ENCODE data around the gene PCSK9.
A peak's percentile ranks its signal among the peaks of the same experiment; 100 is the strongest.

PCSK9 gene

DNA sequence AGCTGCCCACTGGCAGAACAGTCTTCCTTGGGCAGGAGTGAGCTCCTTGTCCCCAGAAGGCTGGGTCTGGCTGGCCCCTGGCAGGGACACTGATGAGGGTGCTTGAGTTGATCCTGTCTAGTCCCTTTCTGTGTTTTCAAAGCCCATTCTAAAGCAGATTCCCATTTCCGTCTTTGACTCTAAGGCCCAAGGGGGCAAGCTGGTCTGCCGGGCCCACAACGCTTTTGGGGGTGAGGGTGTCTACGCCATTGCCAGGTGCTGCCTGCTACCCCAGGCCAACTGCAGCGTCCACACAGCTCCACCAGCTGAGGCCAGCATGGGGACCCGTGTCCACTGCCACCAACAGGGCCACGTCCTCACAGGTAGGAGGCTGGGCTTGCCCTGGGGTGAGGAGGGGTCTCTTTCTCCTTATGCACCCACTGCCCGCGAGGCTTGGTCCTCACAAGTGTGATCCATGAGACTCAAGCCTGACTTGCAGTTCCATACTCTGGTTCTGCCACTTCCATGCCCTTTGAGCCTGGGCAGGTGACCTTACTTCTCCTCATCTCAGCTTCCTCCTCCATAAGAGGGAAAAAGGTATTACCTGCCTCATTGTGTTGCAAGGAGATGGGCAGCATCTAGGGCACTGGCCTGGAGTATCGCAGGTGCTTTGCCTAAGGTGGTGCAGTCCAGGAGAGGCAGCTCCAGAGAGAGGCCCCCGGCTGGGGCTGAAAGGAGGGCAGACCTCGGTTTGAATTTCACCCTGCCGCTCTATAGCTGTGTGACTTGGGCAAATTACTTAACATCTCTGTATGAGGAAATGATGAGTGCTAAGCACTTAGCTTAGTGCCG, 20.2 kb downstream of the PCSK9 start:
- peak; percentile 39 for DNase-seq (ENCODE audit: low spot score)

DNA sequence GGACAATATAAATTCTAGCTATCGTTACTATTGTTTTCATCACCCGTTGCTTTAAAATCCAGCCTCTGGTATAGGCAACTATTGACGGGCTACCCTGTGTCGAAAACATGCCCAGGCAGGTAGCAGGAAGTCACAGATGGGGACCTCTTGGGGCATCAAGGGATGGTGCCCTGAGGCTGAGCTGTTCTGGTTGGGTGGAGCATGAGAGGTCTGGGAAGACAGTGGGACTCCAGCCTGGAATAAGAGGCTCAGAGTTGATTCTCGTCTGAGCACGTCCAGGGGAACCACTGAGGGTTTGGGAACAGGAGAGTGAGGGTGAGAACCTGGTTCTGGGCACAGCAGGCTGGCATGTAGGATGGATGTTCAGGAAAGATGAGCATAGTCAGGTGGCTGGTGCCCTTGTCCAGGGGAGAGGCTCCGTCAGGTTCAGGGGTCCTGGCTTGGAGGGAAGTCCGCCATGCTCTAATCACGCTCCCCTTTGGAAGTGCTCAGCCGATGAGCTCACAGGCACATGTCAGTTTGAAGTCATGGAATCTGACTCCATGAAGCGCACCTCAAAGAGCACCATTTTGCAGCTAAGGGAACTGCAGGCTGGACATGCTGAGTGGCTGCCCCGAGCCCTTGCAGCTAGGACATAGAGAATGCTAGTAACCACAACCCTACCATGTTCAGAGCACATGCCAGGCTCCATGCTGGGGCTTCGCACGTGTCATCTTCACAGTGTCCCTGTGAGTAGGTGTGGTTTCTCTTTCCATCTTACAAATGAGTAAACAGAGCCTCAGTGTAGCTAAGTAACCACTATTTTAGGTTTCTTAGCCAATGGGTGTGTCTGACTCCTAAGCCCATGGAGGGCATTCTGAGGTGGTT, 21.0 kb downstream of the PCSK9 start:
- peak; percentile 28 for DNase-seq (ENCODE audit: low spot score)

DNA sequence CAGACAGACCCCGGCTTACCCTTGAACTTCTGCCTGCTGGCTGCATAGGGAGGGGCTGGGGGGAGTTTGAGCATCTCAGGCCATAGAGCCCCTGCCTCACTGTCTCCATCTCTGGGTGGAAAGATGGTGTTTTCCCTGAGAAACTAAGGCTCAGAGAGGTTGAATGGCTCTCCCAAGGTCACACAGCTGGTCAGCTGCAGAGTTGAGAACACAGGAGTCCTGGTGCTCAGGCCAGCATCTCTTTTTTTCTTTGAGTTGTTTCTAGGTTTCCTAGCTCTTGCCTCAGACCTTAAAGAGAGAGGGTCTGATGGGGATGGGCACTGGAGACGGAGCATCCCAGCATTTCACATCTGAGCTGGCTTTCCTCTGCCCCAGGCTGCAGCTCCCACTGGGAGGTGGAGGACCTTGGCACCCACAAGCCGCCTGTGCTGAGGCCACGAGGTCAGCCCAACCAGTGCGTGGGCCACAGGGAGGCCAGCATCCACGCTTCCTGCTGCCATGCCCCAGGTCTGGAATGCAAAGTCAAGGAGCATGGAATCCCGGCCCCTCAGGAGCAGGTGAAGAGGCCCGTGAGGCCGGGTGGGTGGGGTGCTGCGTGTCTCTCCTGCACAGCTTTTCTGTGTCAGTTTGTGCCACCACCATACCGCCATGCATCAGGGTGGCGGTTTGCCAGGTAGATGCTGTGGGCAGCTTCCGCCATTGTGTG, 21.8 kb downstream of the PCSK9 start:
- DNase-seq (ENCODE audit: low spot score) = no peak

DNA sequence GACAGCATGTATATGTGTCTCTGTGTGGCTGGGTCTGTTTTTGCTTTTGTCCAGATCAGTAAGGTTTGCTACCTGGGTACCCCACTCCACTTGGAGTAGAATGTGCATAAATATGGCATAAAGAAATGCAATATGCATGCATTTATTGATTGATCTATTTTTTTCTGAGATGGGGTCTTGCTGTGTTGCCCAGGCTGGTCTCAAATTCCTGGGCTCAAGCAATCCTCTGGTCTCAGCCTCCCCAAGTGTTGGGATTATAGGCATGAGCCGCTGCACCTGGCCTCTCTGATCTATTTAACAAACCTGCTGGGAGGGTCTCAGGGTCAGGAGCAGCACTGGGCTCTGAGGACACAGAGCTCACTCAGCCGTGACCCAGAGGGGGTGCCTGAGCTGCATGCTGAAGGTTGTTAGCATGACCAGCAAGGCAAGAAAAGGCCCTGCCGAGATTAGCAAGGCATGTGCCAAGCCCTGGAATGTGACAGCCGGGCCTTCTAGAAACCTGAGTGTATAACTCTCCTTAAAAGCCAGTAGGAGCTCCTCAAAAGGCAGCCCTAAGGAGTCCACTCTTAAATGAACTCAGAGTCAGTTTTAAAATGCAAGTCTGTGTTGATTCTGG, 22.5 kb downstream of the PCSK9 start:
- no peak for DNase-seq (ENCODE audit: low spot score)

DNA sequence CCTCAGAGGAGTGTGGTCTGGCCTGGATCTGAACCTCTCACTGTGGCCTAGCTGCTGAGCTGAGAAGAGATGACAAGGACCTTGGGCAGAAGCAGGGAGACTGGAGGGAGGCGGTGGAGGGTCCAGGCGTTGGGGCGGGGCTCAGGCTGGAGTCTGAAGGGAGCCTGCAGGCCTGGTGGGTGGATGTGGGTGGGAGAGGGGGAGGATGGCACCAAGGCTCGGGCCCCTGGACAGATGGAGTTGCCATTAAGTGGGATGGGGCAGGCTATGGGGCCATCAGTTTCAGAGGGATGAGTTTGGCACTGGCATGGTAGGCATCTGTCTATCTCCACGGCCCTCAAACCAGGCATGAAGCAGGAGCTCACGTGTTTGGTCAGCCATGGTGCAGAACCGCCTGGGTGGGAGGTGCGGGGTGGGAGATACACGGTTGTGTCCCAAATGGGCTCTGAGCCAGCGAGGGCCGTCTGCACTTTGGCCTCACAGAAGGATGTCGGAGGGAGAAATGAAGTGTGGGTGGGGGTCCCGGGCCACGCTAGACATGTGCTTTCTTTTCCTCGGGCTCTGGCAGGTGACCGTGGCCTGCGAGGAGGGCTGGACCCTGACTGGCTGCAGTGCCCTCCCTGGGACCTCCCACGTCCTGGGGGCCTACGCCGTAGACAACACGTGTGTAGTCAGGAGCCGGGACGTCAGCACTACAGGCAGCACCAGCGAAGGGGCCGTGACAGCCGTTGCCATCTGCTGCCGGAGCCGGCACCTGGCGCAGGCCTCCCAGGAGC, 23.6 kb downstream of the PCSK9 start:
- no peak for DNase-seq (ENCODE audit: low spot score)

DNA sequence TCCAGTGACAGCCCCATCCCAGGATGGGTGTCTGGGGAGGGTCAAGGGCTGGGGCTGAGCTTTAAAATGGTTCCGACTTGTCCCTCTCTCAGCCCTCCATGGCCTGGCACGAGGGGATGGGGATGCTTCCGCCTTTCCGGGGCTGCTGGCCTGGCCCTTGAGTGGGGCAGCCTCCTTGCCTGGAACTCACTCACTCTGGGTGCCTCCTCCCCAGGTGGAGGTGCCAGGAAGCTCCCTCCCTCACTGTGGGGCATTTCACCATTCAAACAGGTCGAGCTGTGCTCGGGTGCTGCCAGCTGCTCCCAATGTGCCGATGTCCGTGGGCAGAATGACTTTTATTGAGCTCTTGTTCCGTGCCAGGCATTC, 24.2 kb downstream of the PCSK9 start:
- DNase-seq (ENCODE audit: low spot score) = no peak

DNA sequence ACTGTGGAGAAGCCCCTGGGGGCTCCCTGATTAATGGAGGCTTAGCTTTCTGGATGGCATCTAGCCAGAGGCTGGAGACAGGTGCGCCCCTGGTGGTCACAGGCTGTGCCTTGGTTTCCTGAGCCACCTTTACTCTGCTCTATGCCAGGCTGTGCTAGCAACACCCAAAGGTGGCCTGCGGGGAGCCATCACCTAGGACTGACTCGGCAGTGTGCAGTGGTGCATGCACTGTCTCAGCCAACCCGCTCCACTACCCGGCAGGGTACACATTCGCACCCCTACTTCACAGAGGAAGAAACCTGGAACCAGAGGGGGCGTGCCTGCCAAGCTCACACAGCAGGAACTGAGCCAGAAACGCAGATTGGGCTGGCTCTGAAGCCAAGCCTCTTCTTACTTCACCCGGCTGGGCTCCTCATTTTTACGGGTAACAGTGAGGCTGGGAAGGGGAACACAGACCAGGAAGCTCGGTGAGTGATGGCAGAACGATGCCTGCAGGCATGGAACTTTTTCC, 24.8 kb downstream of the PCSK9 start:
- no peak for DNase-seq (ENCODE audit: low spot score)

DNA sequence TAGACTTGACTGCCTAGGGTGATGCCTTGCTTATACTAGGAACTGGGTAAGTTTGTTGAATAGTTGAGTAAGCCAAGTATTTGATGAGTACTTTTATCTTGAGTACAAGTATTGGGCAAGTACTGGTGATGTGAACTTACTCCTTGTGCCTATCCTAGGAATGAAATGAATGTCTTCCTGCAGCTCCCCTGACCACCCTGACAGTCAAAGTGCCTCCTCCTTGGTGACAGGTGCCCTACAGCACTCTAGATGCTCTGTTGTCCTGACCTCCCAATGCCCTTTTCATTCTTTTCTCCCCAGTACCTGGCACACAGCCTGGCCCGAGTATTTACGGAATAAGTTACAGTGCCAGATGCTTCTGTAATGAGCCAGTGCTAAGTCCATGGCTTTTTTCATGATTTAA, 25.5 kb downstream of the PCSK9 start:
- DNase-seq (ENCODE audit: low spot score) = no peak

DNA sequence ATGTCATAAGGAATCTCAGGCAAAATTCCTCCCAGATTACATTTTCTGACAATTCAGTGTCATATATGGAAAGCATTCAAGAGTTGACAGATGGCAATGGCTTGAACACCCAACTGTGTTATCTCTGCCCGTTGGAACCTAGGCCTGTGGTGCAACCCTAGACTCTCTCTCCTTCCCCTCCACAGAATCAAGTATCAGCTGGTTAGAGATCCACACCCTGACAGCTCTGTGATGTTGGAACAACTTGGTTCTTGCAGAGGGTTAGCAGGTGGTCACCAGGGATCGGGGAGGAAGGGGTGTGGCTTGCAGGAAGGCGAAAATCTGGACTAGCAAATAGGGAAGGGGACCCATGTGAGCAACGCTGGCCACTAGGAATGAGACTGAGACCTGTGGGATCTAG, 26.3 kb downstream of the PCSK9 start:
- no peak for DNase-seq (ENCODE audit: low spot score)

DNA sequence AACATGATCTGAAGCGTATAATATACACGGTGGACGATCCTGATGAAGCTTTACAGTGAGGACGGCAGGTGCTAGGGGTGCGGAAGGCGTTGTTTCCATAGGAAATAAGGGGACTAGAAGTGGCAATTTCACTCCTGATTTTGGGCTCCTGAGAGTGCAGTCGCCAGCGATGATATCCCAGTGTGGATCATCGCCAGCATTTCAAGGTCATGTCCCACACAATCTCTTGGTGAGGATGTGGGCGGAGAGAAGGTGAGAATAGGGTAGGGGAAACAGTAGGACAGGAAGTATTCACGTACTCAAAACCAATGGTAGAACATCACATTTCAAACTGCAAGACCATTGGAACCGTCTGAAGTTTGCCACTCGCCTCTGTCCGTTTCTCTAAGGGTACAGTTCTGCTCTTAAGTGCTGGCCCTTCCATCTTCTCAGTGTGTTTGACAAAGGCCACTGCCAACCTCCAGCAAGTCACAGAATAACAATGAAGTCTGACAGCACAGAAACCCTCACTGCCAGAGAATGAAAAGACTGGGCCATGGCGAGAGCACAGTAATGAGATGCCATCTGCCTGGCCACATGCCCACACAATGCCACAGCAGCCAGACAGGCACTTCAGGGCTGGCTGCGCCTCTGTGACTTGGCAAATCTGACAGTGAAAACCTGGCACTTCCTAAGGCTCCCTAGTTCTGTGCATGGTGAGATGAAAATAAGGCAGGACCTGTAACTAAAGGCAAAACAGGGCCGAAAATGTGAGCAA, 27.9 kb downstream of the PCSK9 start:
- no peak for DNase-seq (ENCODE audit: low spot score)

DNA sequence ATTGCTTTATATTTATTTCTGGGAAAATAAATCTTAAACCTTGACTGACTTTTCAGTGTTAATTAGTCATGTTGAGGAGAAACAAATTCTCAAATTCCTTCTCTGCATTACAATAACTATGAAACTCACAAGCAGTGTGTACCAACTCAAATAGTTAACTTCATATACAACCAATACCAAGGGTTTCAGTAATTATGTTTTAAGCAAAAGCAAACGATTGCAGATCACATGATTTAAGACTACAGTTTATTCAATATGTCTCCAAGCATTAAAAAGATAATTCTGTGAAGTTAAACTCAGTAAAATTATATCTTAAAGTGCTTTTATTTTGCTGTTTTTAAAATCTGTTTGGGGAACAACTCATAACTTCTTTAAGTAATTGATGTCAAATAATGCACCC, 28.6 kb downstream of the PCSK9 start:
- DNase-seq (ENCODE audit: low spot score) = no peak

DNA sequence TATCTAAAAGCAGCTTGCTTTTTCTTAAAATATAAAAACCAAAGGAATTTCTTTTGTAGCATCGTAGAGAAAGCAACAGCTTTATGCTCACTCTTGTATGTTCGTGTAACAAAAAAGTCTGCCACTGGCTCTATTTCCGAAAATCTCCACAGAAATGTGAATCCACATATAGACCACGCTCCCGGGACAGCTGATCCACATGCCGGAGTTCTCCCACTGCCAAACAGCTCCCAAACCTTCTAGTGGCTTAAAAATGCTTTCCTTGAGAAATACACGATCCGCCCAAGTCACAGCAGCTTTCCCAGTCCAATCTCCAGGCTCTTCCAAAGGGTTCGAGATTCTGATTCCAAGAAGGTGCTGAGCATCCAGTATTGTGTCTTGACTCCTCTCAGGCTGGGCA, 29.3 kb downstream of the PCSK9 start:
- DNase-seq (ENCODE audit: low spot score) = no peak

DNA sequence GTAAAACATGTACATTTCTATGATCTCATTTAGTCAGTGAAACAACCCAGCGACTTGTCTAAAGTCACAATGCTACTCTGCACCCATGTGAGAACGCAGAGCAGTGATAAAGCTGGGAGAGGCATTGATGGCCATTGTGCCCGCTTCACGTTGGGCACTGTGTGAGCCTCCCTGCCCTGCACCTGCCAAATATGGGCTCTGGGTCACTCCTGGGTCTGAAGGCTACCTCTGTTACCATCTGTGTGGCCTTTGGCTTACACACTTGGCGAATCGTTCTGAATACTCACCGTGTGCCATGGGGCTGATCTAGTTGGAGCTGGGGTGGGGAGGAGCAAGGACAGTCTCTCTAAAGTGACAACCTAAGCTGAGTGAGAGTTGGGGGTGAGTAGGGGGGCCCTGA, 29.9 kb downstream of the PCSK9 start:
- DNase-seq (ENCODE audit: low spot score) = no peak

DNA sequence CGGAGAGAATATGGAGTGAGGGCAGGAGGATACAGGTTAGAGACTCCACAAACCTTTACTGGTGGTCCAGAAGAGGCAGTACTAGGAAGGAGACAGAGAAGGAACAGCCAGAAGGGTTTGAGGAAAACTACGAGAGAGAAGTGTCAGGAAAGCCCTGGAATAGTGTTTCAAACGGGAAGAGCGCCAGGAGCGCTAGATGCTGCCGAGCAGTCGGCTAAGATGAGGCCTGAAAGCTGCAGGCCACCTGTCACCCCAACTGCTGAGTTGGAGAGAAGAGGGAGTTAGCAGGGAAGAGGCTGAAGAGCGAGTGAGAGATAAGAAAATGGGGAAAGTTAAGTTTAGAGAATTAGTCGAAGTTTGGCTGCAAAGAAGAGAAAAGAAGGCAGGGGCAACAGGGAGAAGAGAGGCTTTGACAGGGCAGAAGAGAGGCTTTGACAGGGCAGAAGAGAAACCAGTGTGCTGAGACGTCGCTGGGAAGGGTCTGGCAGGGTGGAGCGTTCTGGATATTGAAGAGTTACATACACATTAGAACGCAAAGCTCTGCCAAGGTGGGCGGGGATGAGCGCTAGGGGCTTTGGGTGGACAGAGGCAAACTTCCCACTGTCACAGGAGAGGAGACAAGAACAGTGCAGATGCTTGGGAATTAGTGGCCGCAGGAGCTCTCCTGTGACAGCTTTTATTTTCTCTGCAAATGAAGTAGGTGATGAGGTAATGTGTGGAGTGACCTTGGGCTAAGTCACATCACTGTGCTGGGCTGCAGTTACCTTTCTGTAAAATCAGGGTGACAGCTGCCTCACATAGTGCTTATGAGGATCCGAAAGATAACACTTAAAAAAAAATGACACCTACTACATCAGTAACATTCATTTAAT, 31.2 kb downstream of the PCSK9 start:
- DNase-seq (ENCODE audit: low spot score) = no peak

DNA sequence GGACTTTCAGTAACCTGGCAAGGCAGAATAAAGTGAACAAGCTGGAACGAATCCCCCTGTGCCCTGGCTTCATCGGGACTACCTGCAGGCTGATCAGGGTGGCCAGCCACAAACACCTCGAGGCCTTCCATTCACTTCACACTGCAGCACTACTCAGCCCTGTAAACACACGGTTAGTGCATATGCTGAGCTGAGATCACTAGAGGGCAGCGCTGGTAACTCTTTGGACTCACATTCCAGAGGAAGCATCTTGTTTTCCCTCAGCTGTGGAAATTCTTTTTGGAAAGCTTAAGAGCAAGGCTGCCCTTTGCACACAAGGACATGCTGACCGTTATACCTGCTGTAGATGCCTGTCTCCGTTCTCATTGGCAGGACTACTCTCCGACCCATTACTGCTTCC, 32.1 kb downstream of the PCSK9 start:
- DNase-seq (ENCODE audit: low spot score) = no peak

DNA sequence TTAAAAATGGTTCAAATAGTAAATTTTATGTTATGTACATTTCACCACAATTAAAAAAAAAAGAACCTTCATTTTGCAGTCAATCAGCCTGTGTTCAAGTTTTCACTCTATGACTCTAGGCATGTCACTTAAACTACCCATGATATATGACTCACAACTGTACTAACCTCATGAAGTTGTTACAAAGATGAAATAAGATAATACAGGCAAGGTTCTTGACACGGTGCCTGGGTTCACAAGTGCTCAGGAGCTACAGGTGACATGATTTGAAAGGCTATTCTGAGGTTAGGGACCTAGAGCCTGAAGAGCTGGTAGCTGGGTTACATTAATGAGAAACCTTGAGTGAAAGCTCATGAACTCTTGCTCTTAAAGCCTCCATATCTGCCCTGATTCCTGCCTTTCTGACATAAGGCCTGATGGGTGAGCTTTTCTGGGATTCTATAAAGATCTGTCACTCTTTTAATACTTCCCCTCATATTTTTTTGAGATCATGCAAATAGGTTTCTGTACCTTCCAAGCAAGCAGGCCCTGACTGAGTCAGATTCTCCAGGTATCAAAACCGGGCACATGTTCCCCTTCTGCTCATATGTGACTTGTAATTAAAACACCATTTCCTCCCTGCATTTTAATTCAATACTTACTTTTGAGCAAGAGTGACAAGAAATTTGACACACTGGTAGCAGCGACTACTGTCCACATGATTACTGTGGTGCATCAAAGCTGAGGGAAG, 34.0 kb downstream of the PCSK9 start:
- no peak for DNase-seq (ENCODE audit: low spot score)

DNA sequence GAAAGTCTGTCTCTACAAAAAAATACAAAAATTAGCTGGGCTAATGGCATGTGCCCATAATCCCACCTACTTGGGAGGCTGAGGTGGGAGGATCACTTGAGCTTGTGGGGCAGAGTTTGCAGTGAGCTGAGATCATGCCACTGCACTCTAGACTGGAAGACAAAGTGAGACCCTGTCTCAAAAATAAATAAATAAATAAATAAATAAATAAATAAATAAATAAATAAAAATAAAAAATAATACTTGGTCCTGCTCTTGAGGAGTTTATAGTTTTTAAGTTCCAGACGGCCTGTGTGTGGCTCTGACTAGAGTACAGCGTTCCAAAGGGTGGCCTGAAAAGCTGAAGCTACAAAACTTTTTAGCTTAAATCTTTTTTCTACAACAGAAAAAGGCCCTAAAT, 35.1 kb downstream of the PCSK9 start:
- DNase-seq (ENCODE audit: low spot score) = no peak

DNA sequence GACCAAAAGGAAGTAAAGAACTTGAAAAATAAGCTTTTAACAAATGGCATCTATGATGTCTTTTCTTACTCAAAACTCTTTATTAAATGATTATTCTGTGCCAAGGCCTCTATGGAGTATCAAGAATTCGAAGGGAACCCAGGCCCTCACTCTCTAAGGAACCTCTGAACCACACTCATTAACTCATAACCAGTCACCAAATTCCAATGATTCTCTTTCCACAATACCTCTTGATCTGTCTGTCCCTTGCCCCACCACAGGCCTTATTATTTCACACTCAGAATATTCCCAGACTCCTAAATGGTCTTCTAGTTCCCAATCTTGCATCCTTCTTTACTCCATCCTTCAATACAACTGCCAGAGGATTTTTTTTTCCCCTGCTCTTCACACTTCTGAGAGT, 37.0 kb downstream of the PCSK9 start:
- DNase-seq (ENCODE audit: low spot score) = no peak

DNA sequence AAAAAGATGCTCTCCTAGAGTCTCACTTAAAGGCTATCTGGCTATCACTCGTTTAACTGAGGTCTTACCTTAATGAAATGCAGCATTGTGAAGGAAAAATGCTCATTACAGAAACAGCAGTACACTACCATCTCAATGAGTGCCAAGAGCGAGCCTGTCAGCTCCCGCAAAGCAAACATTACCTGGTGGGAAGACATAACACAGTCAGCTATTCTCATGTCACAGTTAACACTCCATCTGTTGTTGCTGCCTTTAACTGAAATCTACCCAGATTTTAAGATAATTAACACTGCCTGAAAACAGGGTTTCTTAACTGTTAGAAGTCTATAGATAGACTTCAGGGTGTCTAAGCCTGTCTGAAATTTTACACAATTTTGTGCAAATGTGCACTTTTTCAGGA, 39.1 kb downstream of the PCSK9 start:
- DNase-seq (ENCODE audit: low spot score) = no peak

All from ecto neural progenitor cell (in vitro differentiated cells).